ENCODE results near the gene MMP25. TPM values are rescaled to one million over a fixed set of nuclear protein-coding genes. Genes with fewer than 3 reads are reported as not detected.
"Not testable (repeated sequence)": the region's sequence is repeated elsewhere in the genome, so short reads cannot be mapped to it uniquely, and the experiment has no call there.

The MMP25 gene
- total RNA-seq, 1 experiment from 2014 or later = 0.11 TPM

GRCh38 chr16:3054965-3055733 lies 8.8 kb downstream of the MMP25 start:
- Mint-ChIP-seq H3K4me1 (ENCODE audit: low read depth, unreplicated experiment) (no peaks in the 10 kb centered on the region), H3K4me3 (ENCODE audit: unreplicated experiment) (no peak overlapping the region), H3K9me3 (ENCODE audit: unreplicated experiment) (no peaks in the 10 kb centered on the region), H3K36me3 (ENCODE audit: insufficient read depth, unreplicated experiment) (no peaks in the 10 kb centered on the region), H3K27me3 (ENCODE audit: insufficient read depth, unreplicated experiment) (no peaks in the 10 kb centered on the region), H3K27ac (ENCODE audit: unreplicated experiment) (no peak overlapping the region)
- no peak overlapping the region for H3K4me3 ChIP-seq (ENCODE audit: low read depth, low read length)
- DNase-seq = no peak
- no peaks in the 10 kb centered on the region for H3K27me3 ChIP-seq (replicated peaks; ENCODE audit: control insufficient read depth, insufficient read depth, low read length)
- H3K36me3 ChIP-seq (ENCODE audit: control insufficient read depth, insufficient read depth, low read length) = no peaks in the 10 kb centered on the region
- CTCF ChIA-PET = interaction anchor here (1.1 kb wide), 1 partner anchor 27 kb away, joined by 6 read pairs; no protein-coding TSS in a partner anchor
- TF ChIP-seq, protein P1, sequence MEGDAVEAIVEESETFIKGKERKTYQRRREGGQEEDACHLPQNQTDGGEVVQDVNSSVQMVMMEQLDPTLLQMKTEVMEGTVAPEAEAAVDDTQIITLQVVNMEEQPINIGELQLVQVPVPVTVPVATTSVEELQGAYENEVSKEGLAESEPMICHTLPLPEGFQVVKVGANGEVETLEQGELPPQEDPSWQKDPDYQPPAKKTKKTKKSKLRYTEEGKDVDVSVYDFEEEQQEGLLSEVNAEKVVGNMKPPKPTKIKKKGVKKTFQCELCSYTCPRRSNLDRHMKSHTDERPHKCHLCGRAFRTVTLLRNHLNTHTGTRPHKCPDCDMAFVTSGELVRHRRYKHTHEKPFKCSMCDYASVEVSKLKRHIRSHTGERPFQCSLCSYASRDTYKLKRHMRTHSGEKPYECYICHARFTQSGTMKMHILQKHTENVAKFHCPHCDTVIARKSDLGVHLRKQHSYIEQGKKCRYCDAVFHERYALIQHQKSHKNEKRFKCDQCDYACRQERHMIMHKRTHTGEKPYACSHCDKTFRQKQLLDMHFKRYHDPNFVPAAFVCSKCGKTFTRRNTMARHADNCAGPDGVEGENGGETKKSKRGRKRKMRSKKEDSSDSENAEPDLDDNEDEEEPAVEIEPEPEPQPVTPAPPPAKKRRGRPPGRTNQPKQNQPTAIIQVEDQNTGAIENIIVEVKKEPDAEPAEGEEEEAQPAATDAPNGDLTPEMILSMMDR (IDR thresholded peaks at IDR 0.05; ENCODE audit: insufficient read depth in 1 of 2, low read depth in 1 of 2, low read length in 1 of 2, severe bottlenecking in 1 of 2, unreplicated experiment in 1 of 2) = no peak
- no peaks in the 10 kb centered on the region for H3K9me3 ChIP-seq
- POLR2A ChIA-PET = no interaction called here
- intact Hi-C loops (cut with micrococcal nuclease; ENCODE audit: unreplicated experiment) = no loop called here
- no TSS peak for BruUV-seq (replicated peaks)
- H3K4me1 ChIP-seq = peaks cover 7% of the 10 kb centered on the region

- intact Hi-C loops (cut with micrococcal nuclease; ENCODE audit: unreplicated experiment); H3K36me3 Mint-ChIP-seq (ENCODE audit: insufficient read depth, unreplicated experiment); H3K27ac Mint-ChIP-seq (ENCODE audit: unreplicated experiment); H3K36me3 ChIP-seq (ENCODE audit: control insufficient read depth, insufficient read depth, low read length); H3K9me3 Mint-ChIP-seq (ENCODE audit: unreplicated experiment); H3K4me1 Mint-ChIP-seq (ENCODE audit: low read depth, unreplicated experiment); H3K27me3 Mint-ChIP-seq (ENCODE audit: insufficient read depth, unreplicated experiment); H3K4me3 ChIP-seq (ENCODE audit: low read depth, low read length); H3K9me3 ChIP-seq; BruUV-seq (replicated peaks); H3K4me3 Mint-ChIP-seq (ENCODE audit: unreplicated experiment); H3K27me3 ChIP-seq (replicated peaks; ENCODE audit: control insufficient read depth, insufficient read depth, low read length); POLR2A ChIA-PET; DNase-seq: not testable (repeated sequence)
- CTCF ChIA-PET = interaction anchor here (1.1 kb wide), 1 partner anchor 28 kb away, joined by 6 read pairs; no protein-coding TSS in a partner anchor
- H3K4me1 ChIP-seq = peaks cover 13% of the 10 kb centered on the region
These were observed 9.4 kb downstream of the MMP25 start for GRCh38 chr16:3055734-3056115.

DNA sequence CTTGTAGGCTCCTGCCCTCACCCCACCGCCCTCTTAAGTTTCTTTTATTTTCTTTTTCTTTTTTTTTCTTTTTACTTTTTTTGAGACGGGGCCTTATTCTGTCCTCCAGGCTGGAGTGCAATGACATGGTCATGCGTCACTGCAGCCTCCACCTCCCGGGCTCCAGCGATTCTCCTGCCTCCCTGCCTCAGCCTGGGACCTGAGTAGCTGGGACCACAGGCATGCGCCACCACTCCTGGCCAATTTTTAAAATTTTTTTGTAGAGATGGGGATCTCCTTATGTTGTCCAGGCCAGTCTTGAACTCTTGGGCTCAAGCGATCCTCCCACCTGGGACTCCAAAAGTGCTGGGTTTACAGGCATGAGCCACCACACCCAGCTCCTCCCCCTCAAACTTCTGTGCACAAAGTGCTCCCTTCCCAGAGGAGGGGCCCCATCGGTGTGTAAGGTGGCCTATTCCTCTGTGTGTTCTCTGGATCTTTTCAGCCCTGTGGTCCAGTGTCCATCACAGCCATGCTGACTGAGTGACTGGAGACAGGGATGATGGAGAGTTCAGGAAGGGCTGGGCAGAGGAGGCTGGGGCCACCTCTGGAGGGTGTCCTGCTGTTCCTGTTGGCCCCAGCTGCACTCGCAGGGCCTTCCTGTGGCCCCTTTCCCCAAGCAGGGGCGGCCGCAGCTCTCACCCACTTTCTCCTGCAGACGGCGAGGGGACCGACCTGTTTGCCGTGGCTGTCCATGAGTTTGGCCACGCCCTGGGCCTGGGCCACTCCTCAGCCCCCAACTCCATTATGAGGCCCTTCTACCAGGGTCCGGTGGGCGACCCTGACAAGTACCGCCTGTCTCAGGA lies 10.2 kb downstream of the MMP25 start:
- Mint-ChIP-seq H3K4me1 (ENCODE audit: low read depth, unreplicated experiment) (no peaks in the 10 kb centered on the region), H3K27ac (ENCODE audit: unreplicated experiment) (no peak overlapping the region), H3K36me3 (ENCODE audit: insufficient read depth, unreplicated experiment) (no peaks in the 10 kb centered on the region), H3K9me3 (ENCODE audit: unreplicated experiment) (no peaks in the 10 kb centered on the region), H3K27me3 (ENCODE audit: insufficient read depth, unreplicated experiment) (no peaks in the 10 kb centered on the region), H3K4me3 (ENCODE audit: unreplicated experiment) (no peak overlapping the region)
- POLR2A ChIA-PET = no interaction called here
- CTCF ChIA-PET = interaction anchor here (1.1 kb wide), 1 partner anchor 28 kb away, joined by 6 read pairs; no protein-coding TSS in a partner anchor
- Histone ChIP-seq H3K4me3 (ENCODE audit: low read depth, low read length) (no peak overlapping the region), H3K27me3 (replicated peaks; ENCODE audit: control insufficient read depth, insufficient read depth, low read length) (no peaks in the 10 kb centered on the region), H3K9me3 (no peaks in the 10 kb centered on the region), H3K4me1 (peaks cover 13% of the 10 kb centered on the region), H3K36me3 (ENCODE audit: control insufficient read depth, insufficient read depth, low read length) (no peaks in the 10 kb centered on the region)
- intact Hi-C loops (cut with micrococcal nuclease; ENCODE audit: unreplicated experiment) = no loop called here
- DNase-seq = no peak
- TF ChIP-seq, protein P1 (IDR thresholded peaks at IDR 0.05; ENCODE audit: insufficient read depth in 1 of 2, low read depth in 1 of 2, low read length in 1 of 2, severe bottlenecking in 1 of 2, unreplicated experiment in 1 of 2) = no peak
- BruUV-seq (replicated peaks) = no TSS peak
